Erythroblast (primary cell): Measurements from ENCODE around the gene GCK.

Source experiments
- GATA1 ChIP-seq: IDR thresholded peaks from 2 replicates; pipeline ENCODE4 v1.6.1; 2011; ENCODE audit warnings: low read depth, mild to moderate bottlenecking, control low read depth, low read length, moderate library complexity
- POLR2A ChIP-seq: IDR thresholded peaks from 2 replicates; pipeline ENCODE4 v1.6.1; 2011; ENCODE audit warnings: mild to moderate bottlenecking, low read length

- TF ChIP-seq POLR2A (no peak), GATA1 (no peak)
These were observed 4.3 kb downstream of the GCK start for GRCh38 chr7:44184873-44185446.
